Stimulated activated CD8-positive, alpha-beta memory T cell treated with anti-CD3 and anti-CD28 coated beads, Interleukin-2, amount 100 ng/mL, for 48 hours (primary cell): ENCODE measurements around the gene SLC35F3.

Experiments used
- DNase-seq, 2 donors: peaks; one replicate each; pipeline ENCODE4 v3.0.0-alpha.2; 2020; ENCODE audit warnings: low read depth in 2 of 2

SLC35F3 gene

GRCh38 chr1:234256359-234256758, 351.9 kb downstream of the SLC35F3 start:
- no peak for DNase-seq

- DNase-seq, result no peak
Observed at GRCh38 chr1:234258071-234258470, 353.6 kb downstream of the SLC35F3 start.

- DNase-seq, result no peak
Observed at GRCh38 chr1:234260578-234260977, 356.1 kb downstream of the SLC35F3 start.

- DNase-seq, result no peak
Observed at GRCh38 chr1:234261545-234261944, 357.1 kb downstream of the SLC35F3 start.

- DNase-seq, result no peak
Observed at GRCh38 chr1:234262007-234262753, 357.7 kb downstream of the SLC35F3 start.

GRCh38 chr1:234262754-234263105, 358.3 kb downstream of the SLC35F3 start:
- no peak for DNase-seq

GRCh38 chr1:234264832-234265231, 360.4 kb downstream of the SLC35F3 start:
- DNase-seq, result no peak

- DNase-seq, result no peak
Observed at GRCh38 chr1:234265321-234265720, 360.8 kb downstream of the SLC35F3 start.

- no peak for DNase-seq
Observed at GRCh38 chr1:234265861-234266260, 361.4 kb downstream of the SLC35F3 start.

GRCh38 chr1:234270093-234270492, 365.6 kb downstream of the SLC35F3 start:
- no peak for DNase-seq

GRCh38 chr1:234270581-234271242, 366.2 kb downstream of the SLC35F3 start:
- no peak for DNase-seq

GRCh38 chr1:234271243-234271606, 366.7 kb downstream of the SLC35F3 start:
- no peak for DNase-seq

GRCh38 chr1:234272656-234273312, 368.3 kb downstream of the SLC35F3 start:
- no peak for DNase-seq

GRCh38 chr1:234273981-234274380, 369.5 kb downstream of the SLC35F3 start:
- no peak for DNase-seq

- DNase-seq, result no peak
Observed at GRCh38 chr1:234276151-234276788, 371.8 kb downstream of the SLC35F3 start.

- DNase-seq, result no peak
Observed at GRCh38 chr1:234277161-234277868, 372.8 kb downstream of the SLC35F3 start.

- DNase-seq, result no peak
Observed at GRCh38 chr1:234279021-234279420, 374.5 kb downstream of the SLC35F3 start.

GRCh38 chr1:234280500-234280899, 376.0 kb downstream of the SLC35F3 start:
- DNase-seq, result no peak

- no peak for DNase-seq
Observed at GRCh38 chr1:234281826-234282489, 377.5 kb downstream of the SLC35F3 start.

GRCh38 chr1:234286206-234286605, 381.7 kb downstream of the SLC35F3 start:
- DNase-seq, result no peak

GRCh38 chr1:234288946-234289345, 384.5 kb downstream of the SLC35F3 start:
- DNase-seq, result no peak
